Measurements from ENCODE around the gene ARID3C.
A peak's percentile ranks its signal among the peaks of the same experiment; 100 is the strongest.
"Not testable (repeated sequence)": the region's sequence is repeated elsewhere in the genome, so short reads cannot be mapped to it uniquely, and the experiment has no call there.

ARID3C gene

GRCh38 chr9:34651876-34652601 lies 23.2 kb upstream of the ARID3C start, which contains the start of gene IL11RA:
IL11RA (plus strand) TSS chr9:34652185; CDS start chr9:34655218, 3,033 bp downstream.
- no peak for DNase-seq

GRCh38 chr9:34651321-34651720 lies 22.5 kb upstream of the ARID3C start:
- DNase-seq = no peak

GRCh38 chr9:34650816-34651215 lies 21.9 kb upstream of the ARID3C start:
- DNase-seq = no peak

- DNase-seq = no peak
Measured at GRCh38 chr9:34648673-34649072, 19.8 kb upstream of the ARID3C start.

GRCh38 chr9:34647651-34648050 lies 18.8 kb upstream of the ARID3C start:
- no peak for DNase-seq

GRCh38 chr9:34647084-34647403 lies 18.2 kb upstream of the ARID3C start:
- DNase-seq = no peak

- DNase-seq = peak; percentile 82
Measured at GRCh38 chr9:34646211-34647083, 17.6 kb upstream of the ARID3C start, which contains the start of gene GALT. GALT (plus strand) TSS chr9:34646675; CDS start chr9:34646705, 30 bp downstream.

- no peak for DNase-seq
Measured at GRCh38 chr9:34644766-34645314, 16.0 kb upstream of the ARID3C start.

- no peak for DNase-seq
Measured at GRCh38 chr9:34642679-34643078, 13.8 kb upstream of the ARID3C start.

GRCh38 chr9:34639322-34639721 lies 10.5 kb upstream of the ARID3C start:
- not testable (repeated sequence) for DNase-seq

GRCh38 chr9:34638138-34638445 lies 9.2 kb upstream of the ARID3C start:
- no peak for DNase-seq

GRCh38 chr9:34637356-34638137 lies 8.7 kb upstream of the ARID3C start, which contains the start of gene SIGMAR1:
SIGMAR1 (minus strand) TSS chr9:34637787; CDS start chr9:34637697, 90 bp downstream.
- DNase-seq = peak; percentile 89

- DNase-seq = no peak
Measured at GRCh38 chr9:34636791-34637355, 8.0 kb upstream of the ARID3C start.

- DNase-seq = no peak
Measured at GRCh38 chr9:34635556-34635955, 6.7 kb upstream of the ARID3C start.

GRCh38 chr9:34634551-34635248 lies 5.8 kb upstream of the ARID3C start:
- DNase-seq = no peak

- DNase-seq = peak; percentile 39
Measured at GRCh38 chr9:34633851-34634550, 5.1 kb upstream of the ARID3C start.

GRCh38 chr9:34633166-34633565 lies 4.3 kb upstream of the ARID3C start:
- DNase-seq = no peak

- DNase-seq = no peak
Measured at GRCh38 chr9:34630402-34631154, 1.7 kb upstream of the ARID3C start.

GRCh38 chr9:34629491-34629808 lies 584 bp upstream of the ARID3C start:
- DNase-seq = no peak
